Endothelial cell of umbilical vein (primary cell): ENCODE measurements around the gene RPS8. TPM values are rescaled to one million over a fixed set of nuclear protein-coding genes. Genes with fewer than 3 reads are reported as not detected.

Source experiments
- BruUV-seq: library from RNA; stranded (reverse); fragments of 400-500 nt; replicated peaks from 2 replicates; lab custom pipeline; 2021; lab: Mats Ljungman, UMichigan
- CTCF ChIA-PET: fragments of 300-600, 350-600 bp; sonication (Branson Sonifier 250); formaldehyde crosslinking; loops from one replicate; lab custom pipeline; 2021; ENCODE audit warnings: antibody characterized with exemption, inconsistent platforms; lab: Charles Lee
- POLR2A ChIA-PET: fragments of 300-600, 350-600 bp; sonication (Branson Sonifier 250); formaldehyde crosslinking; loops from one replicate; lab custom pipeline; 2021; ENCODE audit warnings: antibody characterized with exemption, inconsistent platforms; lab: Charles Lee
- DNase-seq: peaks from one replicate; pipeline ENCODE4 v3.0.0-alpha.2; 2011; ENCODE audit warnings: low read depth, low spot score
- FAIRE-seq: peaks from 2 replicates; lab custom pipeline; 2011; peaks lifted over from hg19 to GRCh38; lab: Jason Lieb, UNC
- H2AFZ ChIP-seq: 2 replicates; pipeline ENCODE4 v1.6.0; 2012; ENCODE audit warnings: low read depth, low read length, control low read depth, inconsistent platforms
- H3K27ac ChIP-seq: 2 replicates; pipeline ENCODE4 v1.5.1; 2011; ENCODE audit warnings: low read depth, mild to moderate bottlenecking, control low read depth, low read length, moderate library complexity; ENCODE audit not compliant: insufficient read depth
- H3K27me3 ChIP-seq, 2 experiments: 2 replicates each; pipeline versions ENCODE4 v1.6.0 to v1.6.1; 2011; ENCODE audit warnings: low read length in 2 of 2, mixed read lengths in 1 of 2; ENCODE audit not compliant: control insufficient read depth in 2 of 2, insufficient read depth in 2 of 2
- H3K36me3 ChIP-seq, 2 experiments: 2 replicates in 1 of 2; 3 replicates in 1 of 2; pipeline ENCODE4 v1.5.1; 2011; ENCODE audit warnings: low read length in 2 of 2, mild to moderate bottlenecking in 1 of 2, moderate library complexity in 1 of 2; ENCODE audit not compliant: control insufficient read depth in 2 of 2, insufficient read depth in 2 of 2; ENCODE audit errors: extremely low read depth in 1 of 2
- H3K4me1 ChIP-seq: 3 replicates; pipeline ENCODE4 v1.5.1; 2011; ENCODE audit warnings: mild to moderate bottlenecking, low read length; ENCODE audit not compliant: control insufficient read depth, insufficient read depth; ENCODE audit errors: extremely low read depth
- H3K4me2 ChIP-seq: 2 replicates; pipeline ENCODE4 v1.6.1; 2011; ENCODE audit warnings: low read length, control low read depth, mixed read lengths; ENCODE audit not compliant: insufficient read depth
- H3K4me3 ChIP-seq, 3 experiments: fragments of 200-600 bp in 1 of 3; sonication (generic), shearing (Covaris generic) in 1 of 3; replicated peaks in 1 of 3; 2 replicates each; pipeline ENCODE4 v1.5.1; 2011 to 2016; ENCODE audit warnings: control low read depth in 3 of 3, low read length in 3 of 3, mild to moderate bottlenecking in 2 of 3, inconsistent platforms in 1 of 3, low read depth in 1 of 3, moderate library complexity in 1 of 3; ENCODE audit not compliant: insufficient read depth in 1 of 3
- H3K79me2 ChIP-seq: 2 replicates; pipeline ENCODE4 v1.6.0; 2012; ENCODE audit warnings: low read length, inconsistent platforms; ENCODE audit not compliant: control insufficient read depth, insufficient read depth
- H3K9ac ChIP-seq: replicated peaks from 2 replicates; pipeline ENCODE3; 2011; ENCODE audit warnings: low read length, control low read depth; ENCODE audit not compliant: insufficient read depth; ENCODE audit errors: extremely low read depth
- H3K9me1 ChIP-seq: replicated peaks from 3 replicates; pipeline ENCODE4 v1.6.0; 2011; ENCODE audit warnings: mild to moderate bottlenecking, low read length; ENCODE audit not compliant: control insufficient read depth, insufficient read depth; ENCODE audit errors: extremely low read depth
- H3K9me3 ChIP-seq: replicated peaks from 2 replicates; pipeline ENCODE4 v1.5.1; 2012; ENCODE audit warnings: low read length, inconsistent platforms; ENCODE audit not compliant: control insufficient read depth, insufficient read depth
- H4K20me1 ChIP-seq: replicated peaks from 2 replicates; pipeline ENCODE3; 2011; ENCODE audit warnings: mild to moderate bottlenecking, low read length; ENCODE audit not compliant: control insufficient read depth, insufficient read depth; ENCODE audit errors: extremely low read depth
- JUN ChIP-seq: IDR thresholded peaks from 2 replicates; pipeline ENCODE4 v1.6.1; 2011; ENCODE audit warnings: borderline replicate concordance, low read depth; ENCODE audit not compliant: insufficient read length, insufficient read depth
- MYC ChIP-seq: IDR thresholded peaks from one replicate; pipeline ENCODE4 v1.6.1; 2011; ENCODE audit warnings: mild to moderate bottlenecking, low read depth, low read length
- dilution Hi-C: fragments of 300-500 bp; cut with MboI; formaldehyde crosslinking; loops from one replicate; pipeline ENCODE4 v1.15.0; 2019; ENCODE audit warnings: low sequenced_read_pairs; ENCODE audit not compliant: extremely low pct_ligation_motif_present
- intact Hi-C: fragments of 100-400 bp; cut with micrococcal nuclease; formaldehyde crosslinking; loops from one replicate; pipeline ENCODE4 v1.10.0; 2022
- polyA plus RNA-seq, 4 experiments: library from polyadenylated mRNA; depleted of rRNA in 3 of 4; stranded (reverse) in 3 of 4; unstranded in 1 of 4; fragments of >200 nt; gene quantifications; 2 replicates each; pipeline versions ENCODE4 v1.2.1 to v1.2.3, GENCODE V29; 2011 to 2012; ENCODE audit warnings: missing spikeins in 1 of 4
- total RNA-seq: library from RNA; stranded (reverse); gene quantifications from 2 replicates; pipeline ENCODE4 v1.2.3, GENCODE V29; 2021
- TF ChIP-seq, protein P1 (sequence below), 2 donors: IDR thresholded peaks; 1 replicate in 1 of 2; 2 replicates in 1 of 2; pipeline ENCODE4 v1.5.1; 2011; ENCODE audit warnings: low read length in 2 of 2, mild to moderate bottlenecking in 2 of 2, moderate library complexity in 2 of 2, control low read depth in 1 of 2, inconsistent platforms in 1 of 2, low read depth in 1 of 2; ENCODE audit not compliant: insufficient read depth in 1 of 2; ENCODE audit errors: extremely low read depth in 1 of 2
- TF ChIP-seq, protein P2 (sequence below): IDR thresholded peaks from 2 replicates; pipeline ENCODE4 v1.6.1; 2011; ENCODE audit not compliant: insufficient read depth, insufficient read length

The RPS8 gene
- total and polyA plus RNA-seq, 2 donors (not counting 3 experiments of a cell fraction or from before 2014, with no cell fraction given), result 1,842 to 2,306 TPM

DNA sequence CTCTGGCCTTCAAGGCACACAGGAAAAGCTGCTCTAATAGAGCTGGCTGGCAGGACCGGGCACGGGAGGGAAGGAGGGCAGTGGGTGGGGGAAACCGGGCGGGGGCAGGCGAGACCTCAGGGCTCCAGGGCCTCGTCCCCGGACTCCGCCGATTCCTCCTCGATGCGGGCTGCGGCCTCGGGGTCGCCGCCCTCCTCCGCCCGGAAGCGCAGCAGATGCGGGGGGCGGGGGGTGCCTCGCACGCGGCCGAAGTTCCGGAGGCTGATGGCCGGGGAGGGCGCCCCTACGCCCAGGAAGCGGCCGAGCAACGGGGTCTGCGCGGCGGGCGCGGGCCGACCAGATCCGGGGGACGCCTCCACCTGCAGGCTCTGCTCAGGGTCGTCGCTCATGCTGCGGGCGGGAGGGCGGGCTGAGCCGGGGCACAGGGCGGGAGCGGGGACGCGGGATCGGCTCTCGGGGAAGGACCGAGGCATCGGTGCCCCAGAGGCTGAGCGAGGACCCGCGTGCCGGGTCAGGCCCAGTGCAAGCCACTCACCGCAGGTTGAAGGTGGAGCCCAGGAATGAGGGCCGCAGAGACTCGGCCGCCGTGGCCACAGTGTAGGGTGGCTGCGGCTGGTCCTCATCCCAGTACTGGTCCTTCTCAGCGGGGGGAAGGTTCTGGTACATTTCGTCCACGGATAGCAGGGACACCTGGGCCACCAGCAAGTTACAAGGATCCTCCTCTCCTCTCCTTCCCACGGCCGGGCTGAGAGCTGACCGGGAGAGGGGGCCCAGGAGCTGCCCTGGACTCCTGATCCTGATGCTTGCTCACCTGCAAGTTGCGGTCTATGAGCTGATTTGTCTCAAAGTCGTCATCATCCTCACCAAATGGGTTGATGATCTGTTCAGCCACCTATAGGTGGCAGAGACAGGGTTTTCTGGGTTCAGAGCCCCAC, 9.0 kb downstream of the RPS8 start:
- no peak overlapping the region for H3K9ac ChIP-seq
- POLR2A ChIA-PET, result interaction anchor here (0.7 to 1.2 kb wide), 3 partner anchors 8 to 35 kb away, joined by 3 to 4 read pairs (median 4); partner anchors contain the start of gene RPS8

More for the DNA sequence above, 9.0 kb downstream of the RPS8 start:
- CTCF ChIA-PET, result interaction anchor here (0.6 to 1.9 kb wide), 6 partner anchors 9 to 1095 kb away, joined by 3 to 4 read pairs (median 4); partner anchors contain the start of genes HECTD3, PLK3 and RNU5D-1
- dilution Hi-C loops, result no loop called here
- peaks cover 10% of the 10 kb centered on the region for H3K4me1 ChIP-seq
- H3K9me3 ChIP-seq, result no peaks in the 10 kb centered on the region
- TF ChIP-seq JUN, result no peak
- TF ChIP-seq, protein P1, sequence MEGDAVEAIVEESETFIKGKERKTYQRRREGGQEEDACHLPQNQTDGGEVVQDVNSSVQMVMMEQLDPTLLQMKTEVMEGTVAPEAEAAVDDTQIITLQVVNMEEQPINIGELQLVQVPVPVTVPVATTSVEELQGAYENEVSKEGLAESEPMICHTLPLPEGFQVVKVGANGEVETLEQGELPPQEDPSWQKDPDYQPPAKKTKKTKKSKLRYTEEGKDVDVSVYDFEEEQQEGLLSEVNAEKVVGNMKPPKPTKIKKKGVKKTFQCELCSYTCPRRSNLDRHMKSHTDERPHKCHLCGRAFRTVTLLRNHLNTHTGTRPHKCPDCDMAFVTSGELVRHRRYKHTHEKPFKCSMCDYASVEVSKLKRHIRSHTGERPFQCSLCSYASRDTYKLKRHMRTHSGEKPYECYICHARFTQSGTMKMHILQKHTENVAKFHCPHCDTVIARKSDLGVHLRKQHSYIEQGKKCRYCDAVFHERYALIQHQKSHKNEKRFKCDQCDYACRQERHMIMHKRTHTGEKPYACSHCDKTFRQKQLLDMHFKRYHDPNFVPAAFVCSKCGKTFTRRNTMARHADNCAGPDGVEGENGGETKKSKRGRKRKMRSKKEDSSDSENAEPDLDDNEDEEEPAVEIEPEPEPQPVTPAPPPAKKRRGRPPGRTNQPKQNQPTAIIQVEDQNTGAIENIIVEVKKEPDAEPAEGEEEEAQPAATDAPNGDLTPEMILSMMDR (IDR thresholded peaks at IDR 0.05; ENCODE audit: extremely low read depth in 1 of 2, insufficient read depth in 1 of 2, low read depth in 1 of 2, low read length in 2 of 2), result no peak
- TF ChIP-seq, protein P2, sequence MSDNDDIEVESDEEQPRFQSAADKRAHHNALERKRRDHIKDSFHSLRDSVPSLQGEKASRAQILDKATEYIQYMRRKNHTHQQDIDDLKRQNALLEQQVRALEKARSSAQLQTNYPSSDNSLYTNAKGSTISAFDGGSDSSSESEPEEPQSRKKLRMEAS, result no peak
- TF ChIP-seq MYC, result no peak
- peak overlapping the region in 1 of 3 experiments; percentile 30 for H3K4me3 ChIP-seq
- no peaks in the 10 kb centered on the region for H3K27me3 ChIP-seq
- no TSS peak for BruUV-seq
- no peaks in the 10 kb centered on the region for H3K36me3 ChIP-seq
- no peaks in the 10 kb centered on the region for H3K79me2 ChIP-seq
- no peak overlapping the region for H3K27ac ChIP-seq
- H3K9me1 ChIP-seq, result no peaks in the 10 kb centered on the region
- H3K4me2 ChIP-seq, result no peak overlapping the region
- FAIRE-seq, result no peak
- intact Hi-C loops, result no loop called here
- peak overlapping the region; percentile 5 for H2AFZ ChIP-seq
- no peak for DNase-seq
- H4K20me1 ChIP-seq, result no peaks in the 10 kb centered on the region
